Measurements from ENCODE around the gene PRDM16.

Gene PRDM16

GRCh38 chr1:3170561-3171453, 101.8 kb downstream of the PRDM16 start:
- DNase-seq = no peak

GRCh38 chr1:3171761-3172160, 102.8 kb downstream of the PRDM16 start:
- DNase-seq = no peak

GRCh38 chr1:3172431-3173380, 103.7 kb downstream of the PRDM16 start:
- no peak for DNase-seq

- no peak for DNase-seq
Measured at GRCh38 chr1:3173381-3173980, 104.5 kb downstream of the PRDM16 start.

- no peak for DNase-seq
Measured at GRCh38 chr1:3174487-3175247, 105.7 kb downstream of the PRDM16 start.

- no peak for DNase-seq
Measured at GRCh38 chr1:3175486-3175885, 106.5 kb downstream of the PRDM16 start.

GRCh38 chr1:3176028-3176427, 107.0 kb downstream of the PRDM16 start:
- no peak for DNase-seq

- DNase-seq = no peak
Measured at GRCh38 chr1:3176820-3177219, 107.8 kb downstream of the PRDM16 start.

GRCh38 chr1:3178279-3178678, 109.3 kb downstream of the PRDM16 start:
- no peak for DNase-seq

- DNase-seq = no peak
Measured at GRCh38 chr1:3179471-3179870, 110.5 kb downstream of the PRDM16 start.

- no peak for DNase-seq
Measured at GRCh38 chr1:3180915-3181314, 111.9 kb downstream of the PRDM16 start.

GRCh38 chr1:3181956-3182355, 113.0 kb downstream of the PRDM16 start:
- no peak for DNase-seq

- no peak for DNase-seq
Measured at GRCh38 chr1:3183411-3183810, 114.4 kb downstream of the PRDM16 start.

GRCh38 chr1:3183813-3184212, 114.8 kb downstream of the PRDM16 start:
- DNase-seq = no peak

- no peak for DNase-seq
Measured at GRCh38 chr1:3184666-3185065, 115.7 kb downstream of the PRDM16 start.

GRCh38 chr1:3185896-3186525, 117.0 kb downstream of the PRDM16 start:
- no peak for DNase-seq

- no peak for DNase-seq
Measured at GRCh38 chr1:3186526-3186921, 117.5 kb downstream of the PRDM16 start.

GRCh38 chr1:3187415-3188149, 118.6 kb downstream of the PRDM16 start:
- DNase-seq = no peak

GRCh38 chr1:3188150-3188971, 119.4 kb downstream of the PRDM16 start:
- no peak for DNase-seq
